ENCODE measurements around the gene MPO.

Gene MPO

GRCh38 chr17:58291246-58291645 lies 10.5 kb upstream of the MPO start:
- Histone ChIP-seq H3K27ac (ENCODE audit: low read depth, low read length) (no peak overlapping the region), H3K27me3 (ENCODE audit: control insufficient read depth in 1 of 2, insufficient read depth in 2 of 2, low read length in 2 of 2) (peaks cover 6 to 12% of the 10 kb centered on the region in 2 donors), H3K4me1 (ENCODE audit: control insufficient read depth in 1 of 2, insufficient read depth in 2 of 2, low read length in 2 of 2) (no peaks in the 10 kb centered on the region), H3K9ac (ENCODE audit: low read depth in 1 of 2, low read length in 2 of 2) (no peak overlapping the region), H3K9me3 (ENCODE audit: control insufficient read depth in 1 of 2, low read length in 2 of 2) (no peaks in the 10 kb centered on the region), H3K4me3 (ENCODE audit: low read depth in 1 of 2, low read length in 2 of 2) (no peak overlapping the region), H3K36me3 (ENCODE audit: control insufficient read depth in 1 of 2, insufficient read depth in 2 of 2, low read length in 2 of 2) (no peaks in the 10 kb centered on the region)

GRCh38 chr17:58289869-58290268 lies 9.1 kb upstream of the MPO start:
- Histone ChIP-seq H3K36me3 (ENCODE audit: control insufficient read depth in 1 of 2, insufficient read depth in 2 of 2, low read length in 2 of 2) (no peaks in the 10 kb centered on the region), H3K4me3 (ENCODE audit: low read depth in 1 of 2, low read length in 2 of 2) (no peak overlapping the region), H3K27ac (ENCODE audit: low read depth, low read length) (no peak overlapping the region), H3K27me3 (ENCODE audit: control insufficient read depth in 1 of 2, insufficient read depth in 2 of 2, low read length in 2 of 2) (peaks cover 6 to 10% of the 10 kb centered on the region in 2 donors), H3K4me1 (ENCODE audit: control insufficient read depth in 1 of 2, insufficient read depth in 2 of 2, low read length in 2 of 2) (no peaks in the 10 kb centered on the region), H3K9me3 (ENCODE audit: control insufficient read depth in 1 of 2, low read length in 2 of 2) (no peaks in the 10 kb centered on the region), H3K9ac (ENCODE audit: low read depth in 1 of 2, low read length in 2 of 2) (no peak overlapping the region)

DNA sequence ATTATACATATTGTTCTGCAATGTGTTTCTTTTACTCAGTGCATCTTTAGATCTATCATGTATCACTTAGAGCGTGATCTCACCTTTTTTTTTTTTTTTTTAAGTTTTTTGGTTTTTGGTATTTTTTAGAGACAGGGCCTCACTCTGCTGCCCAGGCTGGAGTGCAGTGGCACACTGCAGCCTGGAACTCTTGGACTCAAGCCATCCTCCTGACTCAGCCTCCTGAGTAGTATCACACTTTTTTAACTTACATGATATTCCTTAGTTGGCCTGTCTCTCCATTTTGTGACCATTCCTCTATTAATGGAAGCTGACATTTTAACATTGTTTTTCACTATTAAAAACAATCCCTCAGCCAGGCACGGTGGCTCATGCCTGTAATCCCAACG lies 4.7 kb upstream of the MPO start:
- Histone ChIP-seq H3K36me3 (ENCODE audit: control insufficient read depth in 1 of 2, insufficient read depth in 2 of 2, low read length in 2 of 2) (no peaks in the 10 kb centered on the region), H3K27ac (ENCODE audit: low read depth, low read length) (no peak overlapping the region), H3K4me1 (ENCODE audit: control insufficient read depth in 1 of 2, insufficient read depth in 2 of 2, low read length in 2 of 2) (no peaks in the 10 kb centered on the region), H3K9ac (ENCODE audit: low read depth in 1 of 2, low read length in 2 of 2) (no peak overlapping the region), H3K9me3 (ENCODE audit: control insufficient read depth in 1 of 2, low read length in 2 of 2) (no peaks in the 10 kb centered on the region), H3K27me3 (ENCODE audit: control insufficient read depth in 1 of 2, insufficient read depth in 2 of 2, low read length in 2 of 2) (peaks cover 9% of the 10 kb centered on the region in 2 donors), H3K4me3 (ENCODE audit: low read depth in 1 of 2, low read length in 2 of 2) (no peak overlapping the region)

- H3K4me1 ChIP-seq (ENCODE audit: control insufficient read depth in 1 of 2, insufficient read depth in 2 of 2, low read length in 2 of 2): no peaks in the 10 kb centered on the region
- H3K27me3 ChIP-seq (ENCODE audit: control insufficient read depth in 1 of 2, insufficient read depth in 2 of 2, low read length in 2 of 2): peaks cover 14 to 15% of the 10 kb centered on the region in 2 donors
- H3K9ac ChIP-seq (ENCODE audit: low read depth in 1 of 2, low read length in 2 of 2): no peak overlapping the region
- H3K4me3 ChIP-seq (ENCODE audit: low read depth in 1 of 2, low read length in 2 of 2): no peak overlapping the region
- no peak overlapping the region for H3K27ac ChIP-seq (ENCODE audit: low read depth, low read length)
- H3K9me3 ChIP-seq (ENCODE audit: control insufficient read depth in 1 of 2, low read length in 2 of 2): no peaks in the 10 kb centered on the region
- no peaks in the 10 kb centered on the region for H3K36me3 ChIP-seq (ENCODE audit: control insufficient read depth in 1 of 2, insufficient read depth in 2 of 2, low read length in 2 of 2)
These were observed 4.1 kb upstream of the MPO start for GRCh38 chr17:58284613-58285421.

DNA sequence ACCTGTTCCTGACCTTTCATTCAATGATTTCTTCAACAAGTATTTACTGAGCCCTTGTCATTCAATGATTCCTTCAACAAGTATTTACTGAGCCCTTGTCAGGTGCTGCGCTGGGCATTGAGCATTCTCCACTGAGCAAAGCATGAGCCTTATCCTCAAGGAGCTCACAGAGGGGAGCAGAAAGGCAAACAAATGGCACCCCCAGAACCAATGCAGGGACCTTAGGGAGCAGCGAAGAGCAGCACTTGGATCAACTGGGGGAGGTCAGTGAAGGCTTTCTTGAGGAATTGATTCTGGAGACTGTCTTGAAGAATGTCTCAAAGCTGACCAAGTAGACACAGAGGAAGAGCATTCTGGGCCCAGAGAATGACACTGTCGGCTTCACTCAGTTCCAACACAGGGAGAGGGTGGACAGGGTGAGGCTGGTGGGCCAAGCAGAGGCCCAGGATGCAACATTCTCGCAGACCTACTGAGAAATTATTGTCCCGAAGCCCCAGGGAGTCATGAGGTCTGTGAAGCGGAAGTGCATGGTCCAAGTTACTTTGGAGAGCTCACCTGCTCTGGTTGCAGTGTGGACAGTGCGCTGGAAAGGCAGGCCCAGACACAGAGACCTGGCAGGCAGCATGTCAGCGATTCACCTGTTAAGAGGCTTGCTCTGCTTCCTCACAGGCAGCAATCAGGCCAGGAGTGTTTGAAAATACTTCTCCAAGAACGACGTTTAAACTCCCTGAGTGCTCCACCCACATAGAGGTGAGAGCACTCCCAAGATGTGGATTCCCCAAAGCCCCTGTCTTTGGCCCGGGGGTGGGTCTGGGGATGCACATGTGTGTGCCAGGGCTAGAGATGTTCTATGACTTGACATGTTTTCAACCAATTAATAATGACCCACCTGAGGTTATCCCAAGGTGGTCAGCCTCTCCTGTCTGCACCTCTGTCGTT lies 3.2 kb upstream of the MPO start:
- no peak overlapping the region for H3K9ac ChIP-seq (ENCODE audit: low read depth in 1 of 2, low read length in 2 of 2)
- peaks cover 18 to 19% of the 10 kb centered on the region in 2 donors for H3K27me3 ChIP-seq (ENCODE audit: control insufficient read depth in 1 of 2, insufficient read depth in 2 of 2, low read length in 2 of 2)
- no peak overlapping the region for H3K4me3 ChIP-seq (ENCODE audit: low read depth in 1 of 2, low read length in 2 of 2)
- H3K36me3 ChIP-seq (ENCODE audit: control insufficient read depth in 1 of 2, insufficient read depth in 2 of 2, low read length in 2 of 2): no peaks in the 10 kb centered on the region
- no peaks in the 10 kb centered on the region for H3K9me3 ChIP-seq (ENCODE audit: control insufficient read depth in 1 of 2, low read length in 2 of 2)
- H3K4me1 ChIP-seq (ENCODE audit: control insufficient read depth in 1 of 2, insufficient read depth in 2 of 2, low read length in 2 of 2): peaks cover 0 to 1% of the 10 kb centered on the region in 2 donors
- no peak overlapping the region for H3K27ac ChIP-seq (ENCODE audit: low read depth, low read length)

DNA sequence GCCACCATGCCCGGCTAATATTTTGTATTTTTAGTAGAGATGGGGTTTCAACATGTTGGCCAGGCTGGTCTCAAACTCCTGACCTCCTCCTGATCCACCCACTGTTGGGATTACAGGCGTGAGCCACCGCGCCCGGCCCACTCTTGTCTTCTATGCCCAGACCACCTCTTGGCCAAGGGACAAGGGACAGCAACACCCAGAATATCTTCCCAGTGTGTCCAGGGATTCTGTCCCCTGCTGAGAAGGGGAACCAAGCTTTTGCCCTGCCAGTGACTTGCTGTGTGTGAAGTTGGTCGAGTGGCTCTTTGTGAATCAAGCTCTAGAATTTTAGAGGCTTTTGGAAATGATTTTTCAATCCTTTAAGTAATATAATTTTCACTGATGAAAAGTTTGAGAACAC lies 1.7 kb upstream of the MPO start:
- peaks cover 26 to 27% of the 10 kb centered on the region in 2 donors for H3K27me3 ChIP-seq (ENCODE audit: control insufficient read depth in 1 of 2, insufficient read depth in 2 of 2, low read length in 2 of 2)
- peaks cover 0 to 5% of the 10 kb centered on the region in 2 donors for H3K4me1 ChIP-seq (ENCODE audit: control insufficient read depth in 1 of 2, insufficient read depth in 2 of 2, low read length in 2 of 2)
- H3K4me3 ChIP-seq (ENCODE audit: low read depth in 1 of 2, low read length in 2 of 2): no peak overlapping the region
- H3K27ac ChIP-seq (ENCODE audit: low read depth, low read length): no peak overlapping the region
- H3K9me3 ChIP-seq (ENCODE audit: control insufficient read depth in 1 of 2, low read length in 2 of 2): no peaks in the 10 kb centered on the region
- H3K9ac ChIP-seq (ENCODE audit: low read depth in 1 of 2, low read length in 2 of 2): no peak overlapping the region
- no peaks in the 10 kb centered on the region for H3K36me3 ChIP-seq (ENCODE audit: control insufficient read depth in 1 of 2, insufficient read depth in 2 of 2, low read length in 2 of 2)

- Histone ChIP-seq H3K36me3 (ENCODE audit: control insufficient read depth in 1 of 2, insufficient read depth in 2 of 2, low read length in 2 of 2) (no peaks in the 10 kb centered on the region), H3K9ac (ENCODE audit: low read depth in 1 of 2, low read length in 2 of 2) (no peak overlapping the region), H3K4me3 (ENCODE audit: low read depth in 1 of 2, low read length in 2 of 2) (no peak overlapping the region), H3K27me3 (ENCODE audit: control insufficient read depth in 1 of 2, insufficient read depth in 2 of 2, low read length in 2 of 2) (peaks cover 26 to 28% of the 10 kb centered on the region in 2 donors), H3K27ac (ENCODE audit: low read depth, low read length) (no peak overlapping the region), H3K4me1 (ENCODE audit: control insufficient read depth in 1 of 2, insufficient read depth in 2 of 2, low read length in 2 of 2) (peaks cover 0 to 5% of the 10 kb centered on the region in 2 donors), H3K9me3 (ENCODE audit: control insufficient read depth in 1 of 2, low read length in 2 of 2) (no peaks in the 10 kb centered on the region)
These were observed 826 bp upstream of the MPO start for GRCh38 chr17:58281511-58282011.

- Histone ChIP-seq H3K4me3 (ENCODE audit: low read depth in 1 of 2, low read length in 2 of 2) (no peak overlapping the region), H3K27ac (ENCODE audit: low read depth, low read length) (no peak overlapping the region), H3K9ac (ENCODE audit: low read depth in 1 of 2, low read length in 2 of 2) (no peak overlapping the region), H3K9me3 (ENCODE audit: control insufficient read depth in 1 of 2, low read length in 2 of 2) (no peaks in the 10 kb centered on the region), H3K36me3 (ENCODE audit: control insufficient read depth in 1 of 2, insufficient read depth in 2 of 2, low read length in 2 of 2) (no peaks in the 10 kb centered on the region), H3K4me1 (ENCODE audit: control insufficient read depth in 1 of 2, insufficient read depth in 2 of 2, low read length in 2 of 2) (peaks cover 0 to 5% of the 10 kb centered on the region in 2 donors), H3K27me3 (ENCODE audit: control insufficient read depth in 1 of 2, insufficient read depth in 2 of 2, low read length in 2 of 2) (peaks cover 26 to 33% of the 10 kb centered on the region in 2 donors)
These were observed 827 bp downstream of the MPO start for GRCh38 chr17:58279736-58280479.

GRCh38 chr17:58279016-58279711 lies 1.6 kb downstream of the MPO start:
- no peaks in the 10 kb centered on the region for H3K36me3 ChIP-seq (ENCODE audit: control insufficient read depth in 1 of 2, insufficient read depth in 2 of 2, low read length in 2 of 2)
- H3K9ac ChIP-seq (ENCODE audit: low read depth in 1 of 2, low read length in 2 of 2): no peak overlapping the region
- H3K4me3 ChIP-seq (ENCODE audit: low read depth in 1 of 2, low read length in 2 of 2): peak overlapping the region in 1 of 2 donors; percentile 14
- H3K9me3 ChIP-seq (ENCODE audit: control insufficient read depth in 1 of 2, low read length in 2 of 2): no peaks in the 10 kb centered on the region
- H3K27me3 ChIP-seq (ENCODE audit: control insufficient read depth in 1 of 2, insufficient read depth in 2 of 2, low read length in 2 of 2): peaks cover 22 to 30% of the 10 kb centered on the region in 2 donors
- peaks cover 0 to 5% of the 10 kb centered on the region in 2 donors for H3K4me1 ChIP-seq (ENCODE audit: control insufficient read depth in 1 of 2, insufficient read depth in 2 of 2, low read length in 2 of 2)
- no peak overlapping the region for H3K27ac ChIP-seq (ENCODE audit: low read depth, low read length)

Data from duodenal mucosa (tissue), 2 donors.